Measurements from ENCODE around the gene NKIRAS2.
A peak's percentile ranks its signal among the peaks of the same experiment; 100 is the strongest.
"Not testable (repeated sequence)": the region's sequence is repeated elsewhere in the genome, so short reads cannot be mapped to it uniquely, and the experiment has no call there.

NKIRAS2 gene

DNA sequence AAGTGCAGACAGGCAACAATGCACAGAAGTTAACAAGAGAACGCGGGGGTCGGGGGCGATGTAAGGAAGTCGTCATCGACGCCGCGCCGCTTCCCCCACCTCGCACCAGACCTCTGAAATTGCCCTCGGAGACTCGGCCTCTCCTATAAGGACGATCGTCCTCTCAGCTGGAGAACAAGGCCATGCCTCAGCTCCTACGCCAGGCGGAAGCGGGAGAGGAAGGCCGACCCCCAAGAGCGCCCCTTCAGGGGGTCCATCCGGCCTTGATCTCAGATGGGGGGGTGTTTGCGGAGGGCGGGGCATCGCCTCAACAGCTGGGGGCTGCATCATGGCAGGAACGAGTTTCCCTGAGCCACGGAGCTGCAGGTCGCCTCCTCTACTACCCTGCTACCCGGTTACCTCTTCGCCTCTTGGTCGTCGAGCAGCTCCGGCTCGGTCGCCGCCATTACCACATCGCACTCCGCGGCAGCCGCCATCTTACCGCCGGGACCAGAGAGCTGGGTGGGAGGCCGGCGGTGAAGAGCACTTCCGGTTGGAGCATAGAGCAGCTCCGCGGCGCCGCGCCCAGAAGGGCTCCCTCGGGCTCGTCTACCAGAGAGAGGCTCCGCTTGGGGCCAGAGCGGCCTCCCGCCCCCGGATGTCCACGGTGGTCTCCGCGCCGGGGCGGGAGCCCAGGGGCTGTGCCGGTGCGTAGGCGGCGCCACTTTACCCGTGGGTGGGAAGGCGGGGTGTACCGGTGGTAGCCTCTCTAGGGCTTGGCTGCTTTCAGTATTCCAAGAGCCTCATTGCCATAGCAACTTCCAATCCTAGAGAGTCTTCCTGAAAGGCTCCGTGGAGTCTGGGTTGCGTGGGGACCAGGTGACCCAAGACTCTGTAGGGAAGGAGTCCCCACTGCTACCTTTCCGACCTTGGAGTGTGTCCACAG, 2.7 kb upstream of the NKIRAS2 start, which contains the start of gene DNAJC7:
Gene DNAJC7 (minus strand): TSS at position 499 of the 925 bp plus-strand sequence. CDS start 23 bp downstream, at position 476.
- DNase-seq (ENCODE audit: insufficient read length): peak; percentile 95
- peak; percentile 70 for FAIRE-seq
- TF ChIP-seq POLR2AphosphoS5 (IDR thresholded peaks at IDR 0.05; ENCODE audit: low read depth, low read length) (peak; percentile 93), TAF1 (IDR thresholded peaks at IDR 0.05; ENCODE audit: borderline replicate concordance, low read depth, low read length) (peak; percentile 95), POLR2A (IDR thresholded peaks at IDR 0.05; ENCODE audit: low read depth, low read length) (peak; percentile 95)

DNA sequence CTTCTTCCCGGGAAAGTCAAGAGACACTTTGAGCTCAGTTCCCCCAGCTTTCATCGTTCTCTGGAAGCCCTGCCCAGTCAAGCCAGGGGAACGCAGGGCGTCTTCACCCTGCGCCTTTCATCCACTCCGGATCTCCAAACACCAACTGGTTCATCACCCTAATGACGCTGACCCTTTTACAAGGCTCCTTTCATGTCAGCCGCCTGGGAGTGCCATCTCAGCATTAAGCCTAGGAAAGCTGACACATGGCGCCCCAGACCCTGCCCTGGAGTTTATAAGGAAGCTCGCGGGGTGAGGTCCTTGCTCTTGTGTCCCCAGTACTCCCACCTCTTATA, 2.1 kb upstream of the NKIRAS2 start:
- TF ChIP-seq POLR2A (IDR thresholded peaks at IDR 0.05; ENCODE audit: low read depth, low read length) (no peak), TAF1 (IDR thresholded peaks at IDR 0.05; ENCODE audit: borderline replicate concordance, low read depth, low read length) (no peak), POLR2AphosphoS5 (IDR thresholded peaks at IDR 0.05; ENCODE audit: low read depth, low read length) (no peak)
- no peak for DNase-seq (ENCODE audit: insufficient read length)
- FAIRE-seq: no peak

GRCh38 chr17:42018339-42018738, 1.6 kb upstream of the NKIRAS2 start:
- no peak for DNase-seq (ENCODE audit: insufficient read length)
- no peak for FAIRE-seq
- TF ChIP-seq POLR2A (IDR thresholded peaks at IDR 0.05; ENCODE audit: low read depth, low read length) (no peak), TAF1 (IDR thresholded peaks at IDR 0.05; ENCODE audit: borderline replicate concordance, low read depth, low read length) (no peak)

- no peak for DNase-seq (ENCODE audit: insufficient read length)
- TF ChIP-seq POLR2AphosphoS5 (IDR thresholded peaks at IDR 0.05; ENCODE audit: low read depth, low read length) (no peak), POLR2A (IDR thresholded peaks at IDR 0.05; ENCODE audit: low read depth, low read length) (no peak), TAF1 (IDR thresholded peaks at IDR 0.05; ENCODE audit: borderline replicate concordance, low read depth, low read length) (no peak)
- FAIRE-seq: no peak
Observed at GRCh38 chr17:42018988-42019387, 902 bp upstream of the NKIRAS2 start.

DNA sequence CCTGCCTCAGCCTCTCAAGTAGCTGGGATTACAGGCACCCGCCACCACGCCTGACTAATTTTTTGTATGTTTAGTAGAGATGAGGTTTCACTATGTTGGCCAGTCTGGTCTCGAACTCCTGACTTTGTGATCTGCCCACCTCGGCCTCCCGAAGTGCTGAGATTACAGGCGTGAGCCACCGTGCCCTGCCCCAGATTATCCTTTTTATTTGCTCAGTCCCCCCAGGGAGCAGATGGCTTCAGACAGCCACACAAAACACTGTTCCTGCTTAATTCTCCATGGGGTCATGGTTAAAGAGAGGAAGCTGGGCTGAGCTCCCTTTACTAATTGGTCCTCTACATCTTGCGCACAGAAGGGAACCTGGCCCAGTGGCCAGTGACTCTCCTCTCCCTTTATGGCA, 955 bp downstream of the NKIRAS2 start:
- not testable (repeated sequence) for DNase-seq (ENCODE audit: insufficient read length); FAIRE-seq

- no peak for TF ChIP-seq TAF1 (IDR thresholded peaks at IDR 0.05; ENCODE audit: borderline replicate concordance, low read depth, low read length)
- no peak for TF ChIP-seq POLR2AphosphoS5 (IDR thresholded peaks at IDR 0.05; ENCODE audit: low read depth, low read length)
- TF ChIP-seq POLR2A (IDR thresholded peaks at IDR 0.05; ENCODE audit: low read depth, low read length): no peak
- FAIRE-seq (no peak), DNase-seq (ENCODE audit: insufficient read length) (no peak)
Observed at GRCh38 chr17:42023524-42024349, 3.8 kb downstream of the NKIRAS2 start.

- TF ChIP-seq POLR2AphosphoS5 (IDR thresholded peaks at IDR 0.05; ENCODE audit: low read depth, low read length) (no peak), POLR2A (IDR thresholded peaks at IDR 0.05; ENCODE audit: low read depth, low read length) (no peak), TAF1 (IDR thresholded peaks at IDR 0.05; ENCODE audit: borderline replicate concordance, low read depth, low read length) (no peak)
- DNase-seq (ENCODE audit: insufficient read length): no peak
- FAIRE-seq: no peak
Observed at GRCh38 chr17:42025191-42025579, 5.3 kb downstream of the NKIRAS2 start.

- FAIRE-seq: no peak
- DNase-seq (ENCODE audit: insufficient read length): no peak
Observed at GRCh38 chr17:42025936-42026335, 6.0 kb downstream of the NKIRAS2 start.

GRCh38 chr17:42026857-42027589, 7.1 kb downstream of the NKIRAS2 start:
- no peak for DNase-seq (ENCODE audit: insufficient read length)
- TF ChIP-seq TAF1 (IDR thresholded peaks at IDR 0.05; ENCODE audit: borderline replicate concordance, low read depth, low read length): no peak
- TF ChIP-seq POLR2A (IDR thresholded peaks at IDR 0.05; ENCODE audit: low read depth, low read length): no peak
- TF ChIP-seq POLR2AphosphoS5 (IDR thresholded peaks at IDR 0.05; ENCODE audit: low read depth, low read length): no peak
- FAIRE-seq: no peak

More at GRCh38 chr17:42025936-42026335, 6.0 kb downstream of the NKIRAS2 start:
- TF ChIP-seq POLR2A (IDR thresholded peaks at IDR 0.05; ENCODE audit: low read depth, low read length) (no peak), POLR2AphosphoS5 (IDR thresholded peaks at IDR 0.05; ENCODE audit: low read depth, low read length) (no peak), TAF1 (IDR thresholded peaks at IDR 0.05; ENCODE audit: borderline replicate concordance, low read depth, low read length) (no peak)

GRCh38 chr17:42027590-42027889, 7.7 kb downstream of the NKIRAS2 start:
- FAIRE-seq (no peak), DNase-seq (ENCODE audit: insufficient read length) (no peak)
- TF ChIP-seq TAF1 (IDR thresholded peaks at IDR 0.05; ENCODE audit: borderline replicate concordance, low read depth, low read length) (no peak), POLR2A (IDR thresholded peaks at IDR 0.05; ENCODE audit: low read depth, low read length) (no peak), POLR2AphosphoS5 (IDR thresholded peaks at IDR 0.05; ENCODE audit: low read depth, low read length) (no peak)

Data from GM12892 (cell line).